Gastrocnemius medialis (tissue), 4 donors: Measurements from ENCODE around the gene OR5A1.

Source experiments
- POLR2A ChIP-seq, 2 donors: fragments of 450-650 bp; IDR thresholded peaks; one replicate each; pipeline ENCODE4 v1.6.1; 2017; ENCODE audit warnings: antibody characterized with exemption in 2 of 2, mild to moderate bottlenecking in 2 of 2, moderate library complexity in 2 of 2
- TF ChIP-seq, protein P1 (sequence below), 5 experiments: fragments of 450-650 bp in 3 of 5; fragments of 200-600 bp in 2 of 5; sonication (generic) in 2 of 5; IDR thresholded peaks in 4 of 5; conservative IDR thresholded peaks in 1 of 5; 1 replicate in 4 of 5; 2 replicates in 1 of 5; pipeline ENCODE4 v1.5.1; 2016 to 2019; ENCODE audit warnings: antibody characterized with exemption in 5 of 5, mild to moderate bottlenecking in 3 of 5, moderate library complexity in 3 of 5

DNA sequence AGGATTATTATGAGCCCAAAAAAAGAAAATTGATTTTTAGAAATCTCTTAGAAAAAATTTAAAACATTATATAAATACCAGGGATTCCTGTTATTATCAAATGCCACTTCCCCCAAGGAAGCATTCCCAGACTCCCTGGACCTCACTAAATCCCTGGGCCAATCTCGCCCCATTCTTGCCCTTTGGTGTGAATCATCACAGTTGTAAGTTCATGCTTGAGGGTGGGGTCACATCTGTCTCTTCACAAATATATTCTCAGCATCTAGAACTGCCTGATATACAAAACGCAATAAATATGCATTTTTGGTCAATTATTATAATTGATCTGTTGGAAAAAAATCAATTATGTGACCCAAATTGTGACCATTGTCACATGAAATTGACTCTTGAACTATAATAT, 12.2 kb downstream of the OR5A1 start:
- no peak for TF ChIP-seq POLR2A (IDR thresholded peaks at IDR 0.05)
- TF ChIP-seq, protein P1, sequence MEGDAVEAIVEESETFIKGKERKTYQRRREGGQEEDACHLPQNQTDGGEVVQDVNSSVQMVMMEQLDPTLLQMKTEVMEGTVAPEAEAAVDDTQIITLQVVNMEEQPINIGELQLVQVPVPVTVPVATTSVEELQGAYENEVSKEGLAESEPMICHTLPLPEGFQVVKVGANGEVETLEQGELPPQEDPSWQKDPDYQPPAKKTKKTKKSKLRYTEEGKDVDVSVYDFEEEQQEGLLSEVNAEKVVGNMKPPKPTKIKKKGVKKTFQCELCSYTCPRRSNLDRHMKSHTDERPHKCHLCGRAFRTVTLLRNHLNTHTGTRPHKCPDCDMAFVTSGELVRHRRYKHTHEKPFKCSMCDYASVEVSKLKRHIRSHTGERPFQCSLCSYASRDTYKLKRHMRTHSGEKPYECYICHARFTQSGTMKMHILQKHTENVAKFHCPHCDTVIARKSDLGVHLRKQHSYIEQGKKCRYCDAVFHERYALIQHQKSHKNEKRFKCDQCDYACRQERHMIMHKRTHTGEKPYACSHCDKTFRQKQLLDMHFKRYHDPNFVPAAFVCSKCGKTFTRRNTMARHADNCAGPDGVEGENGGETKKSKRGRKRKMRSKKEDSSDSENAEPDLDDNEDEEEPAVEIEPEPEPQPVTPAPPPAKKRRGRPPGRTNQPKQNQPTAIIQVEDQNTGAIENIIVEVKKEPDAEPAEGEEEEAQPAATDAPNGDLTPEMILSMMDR (IDR thresholded peaks at IDR 0.05 in 4 of 5, conservative IDR thresholded peaks at IDR 0.05 in 1 of 5): no peak
